ENCODE data around the gene NTSR1.

NTSR1 gene

DNA sequence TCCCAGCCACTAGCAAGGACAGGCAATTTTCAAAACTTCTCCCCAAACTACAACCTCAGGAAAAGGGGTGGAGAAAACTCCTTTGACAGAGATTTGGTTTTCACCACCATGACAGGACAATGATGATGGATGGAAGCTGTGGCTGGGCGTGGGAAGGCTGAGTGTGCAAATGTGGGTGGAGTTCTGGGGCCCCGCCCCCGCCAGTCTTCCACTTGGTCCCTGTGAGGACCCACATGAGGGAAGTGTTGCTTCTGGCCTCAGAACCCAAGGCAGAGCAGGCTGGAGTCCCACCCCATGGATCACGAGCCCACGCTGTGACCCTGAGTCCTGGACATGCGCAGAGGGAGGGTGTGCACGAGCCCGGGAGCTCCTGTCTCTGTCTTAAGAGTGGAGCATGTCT, 66.1 kb downstream of the NTSR1 start:
- H3K27me3 Mint-ChIP-seq = no peaks in the 10 kb centered on the region
- peaks cover 75% of the 10 kb centered on the region for H3K4me1 Mint-ChIP-seq
- DNase-seq (no peak), ATAC-seq (no peak)
- H3K9me3 Mint-ChIP-seq = no peaks in the 10 kb centered on the region
- H3K27ac Mint-ChIP-seq = peak overlapping the region in 1 of 2 donors; percentile 70
- peak overlapping the region in 1 of 2 donors; percentile 8 for H3K4me3 Mint-ChIP-seq

GRCh38 chr20:62775206-62775605, 66.6 kb downstream of the NTSR1 start:
- DNase-seq (no peak), ATAC-seq (no peak)
- H3K9me3 Mint-ChIP-seq = no peaks in the 10 kb centered on the region
- peak overlapping the region in 1 of 2 donors; percentile 19 for H3K27ac Mint-ChIP-seq
- peaks cover 75% of the 10 kb centered on the region for H3K4me1 Mint-ChIP-seq
- H3K4me3 Mint-ChIP-seq = no peak overlapping the region
- H3K27me3 Mint-ChIP-seq = no peaks in the 10 kb centered on the region

- no peak for ATAC-seq
- Mint-ChIP-seq H3K4me1 (peaks cover 71% of the 10 kb centered on the region), H3K4me3 (peak overlapping the region; percentile 77 to 82), H3K27me3 (no peaks in the 10 kb centered on the region), H3K9me3 (no peaks in the 10 kb centered on the region), H3K27ac (peak overlapping the region; percentile 96 to 98)
- no peak for DNase-seq
These were observed 67.5 kb downstream of the NTSR1 start for GRCh38 chr20:62776035-62776691.

GRCh38 chr20:62776692-62777527, 68.3 kb downstream of the NTSR1 start:
- Mint-ChIP-seq H3K9me3 (no peaks in the 10 kb centered on the region), H3K27ac (peak overlapping the region; percentile 98), H3K4me1 (peaks cover 65% of the 10 kb centered on the region), H3K4me3 (peak overlapping the region; percentile 77 to 82), H3K27me3 (no peaks in the 10 kb centered on the region)
- ATAC-seq (peak; percentile 93), DNase-seq (peak; percentile 40 to 67)

- no peaks in the 10 kb centered on the region for H3K27me3 Mint-ChIP-seq
- peak overlapping the region; percentile 77 to 82 for H3K4me3 Mint-ChIP-seq
- DNase-seq = no peak
These were observed 68.8 kb downstream of the NTSR1 start for GRCh38 chr20:62777528-62777830.

DNA sequence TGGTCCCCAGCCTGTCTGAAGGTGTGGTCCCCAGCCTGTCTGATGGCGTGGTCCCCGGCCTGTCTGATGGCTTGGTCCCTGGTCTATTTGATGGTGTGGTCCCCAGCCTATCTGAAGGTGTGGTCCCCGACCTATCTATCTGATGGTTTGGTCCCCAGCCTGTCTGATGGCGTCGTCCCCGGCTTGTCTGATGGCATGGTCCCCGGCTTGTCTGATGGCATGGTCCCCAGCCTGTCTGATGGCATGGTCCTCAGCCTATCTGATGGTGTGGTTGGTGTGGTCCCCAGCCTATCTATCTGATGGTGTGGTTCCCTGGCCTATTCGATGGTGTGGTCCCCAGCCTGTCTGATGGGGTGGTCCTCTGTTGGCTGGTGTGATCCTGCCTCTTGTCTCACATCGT, 69.4 kb downstream of the NTSR1 start:
- Mint-ChIP-seq H3K27ac (no peak overlapping the region), H3K4me3 (no peak overlapping the region), H3K4me1 (peaks cover 53% of the 10 kb centered on the region), H3K9me3 (no peaks in the 10 kb centered on the region), H3K27me3 (no peaks in the 10 kb centered on the region)
- no peak for ATAC-seq
- DNase-seq = no peak

More at GRCh38 chr20:62777528-62777830, 68.8 kb downstream of the NTSR1 start:
- Mint-ChIP-seq H3K27ac (peak overlapping the region; percentile 98), H3K9me3 (no peaks in the 10 kb centered on the region), H3K4me1 (peaks cover 59% of the 10 kb centered on the region)
- no peak for ATAC-seq

GRCh38 chr20:62778601-62779416, 70.2 kb downstream of the NTSR1 start:
- no peak overlapping the region for H3K4me3 Mint-ChIP-seq

GRCh38 chr20:62779417-62779685, 70.7 kb downstream of the NTSR1 start:
- H3K27ac Mint-ChIP-seq = no peak overlapping the region
- ATAC-seq (no peak), DNase-seq (no peak)
- H3K27me3 Mint-ChIP-seq = no peaks in the 10 kb centered on the region
- H3K4me1 Mint-ChIP-seq = peaks cover 40% of the 10 kb centered on the region
- H3K4me3 Mint-ChIP-seq = no peak overlapping the region
- H3K9me3 Mint-ChIP-seq = no peaks in the 10 kb centered on the region

More at GRCh38 chr20:62778601-62779416, 70.2 kb downstream of the NTSR1 start:
- DNase-seq (no peak), ATAC-seq (no peak)
- H3K4me1 Mint-ChIP-seq = peaks cover 46% of the 10 kb centered on the region
- peak overlapping the region in 1 of 2 donors; percentile 63 for H3K27ac Mint-ChIP-seq
- H3K27me3 Mint-ChIP-seq = no peaks in the 10 kb centered on the region
- no peaks in the 10 kb centered on the region for H3K9me3 Mint-ChIP-seq

GRCh38 chr20:62780204-62780603, 71.6 kb downstream of the NTSR1 start:
- no peak for DNase-seq
- ATAC-seq = no peak
- H3K4me1 Mint-ChIP-seq = peaks cover 32% of the 10 kb centered on the region
- no peak overlapping the region for H3K4me3 Mint-ChIP-seq
- H3K27ac Mint-ChIP-seq = no peak overlapping the region
- no peaks in the 10 kb centered on the region for H3K9me3 Mint-ChIP-seq
- H3K27me3 Mint-ChIP-seq = no peaks in the 10 kb centered on the region

- no peak for DNase-seq
- H3K27ac Mint-ChIP-seq = no peak overlapping the region
- no peaks in the 10 kb centered on the region for H3K9me3 Mint-ChIP-seq
These were observed 72.1 kb downstream of the NTSR1 start for GRCh38 chr20:62780696-62781095.

DNA sequence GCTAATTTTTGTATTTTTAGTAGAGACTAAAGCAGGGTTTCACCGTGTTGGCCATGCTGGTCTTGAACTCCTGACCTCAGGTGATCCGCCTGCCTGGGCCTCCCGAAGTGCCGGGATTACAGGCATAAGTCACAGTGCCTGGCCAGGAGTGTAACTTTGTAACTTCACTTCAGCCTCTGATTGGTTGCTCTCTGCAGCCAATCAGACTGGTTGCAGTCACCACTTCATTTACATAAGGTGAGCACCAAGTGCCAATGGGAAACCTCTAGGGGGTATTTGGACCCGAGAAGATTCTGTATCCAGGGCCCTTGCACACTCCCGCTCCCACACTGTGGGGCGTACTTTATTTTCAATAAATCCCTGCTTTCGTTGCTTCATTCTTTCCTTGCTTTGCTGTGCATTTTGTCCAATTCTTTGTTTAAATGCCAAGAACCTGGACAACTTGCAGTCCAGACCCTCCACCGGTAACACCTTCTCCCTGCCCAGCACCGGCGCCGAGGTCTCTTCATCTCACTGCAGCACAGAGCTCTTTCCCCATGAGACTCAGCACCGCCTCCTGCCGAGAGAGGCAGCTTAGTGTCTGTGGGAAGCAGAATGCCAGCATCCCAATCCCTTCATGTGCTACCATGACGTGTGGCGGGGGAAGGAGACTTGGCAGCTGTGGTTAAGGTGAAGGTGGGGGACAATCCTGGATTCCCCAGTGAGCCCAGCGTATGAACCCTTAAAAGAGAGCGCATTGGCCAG, 73.7 kb downstream of the NTSR1 start:
- H3K9me3 Mint-ChIP-seq = no peaks in the 10 kb centered on the region
- peaks cover 15% of the 10 kb centered on the region for H3K4me1 Mint-ChIP-seq
- ATAC-seq (no peak), DNase-seq (no peak)
- no peaks in the 10 kb centered on the region for H3K27me3 Mint-ChIP-seq
- no peak overlapping the region for H3K4me3 Mint-ChIP-seq
- H3K27ac Mint-ChIP-seq = no peak overlapping the region

More at GRCh38 chr20:62780696-62781095, 72.1 kb downstream of the NTSR1 start:
- Mint-ChIP-seq H3K4me3 (no peak overlapping the region), H3K27me3 (no peaks in the 10 kb centered on the region), H3K4me1 (peaks cover 27% of the 10 kb centered on the region)
- no peak for ATAC-seq

- H3K27me3 Mint-ChIP-seq = no peaks in the 10 kb centered on the region
- no peak overlapping the region for H3K27ac Mint-ChIP-seq
- peaks cover 17% of the 10 kb centered on the region for H3K4me1 Mint-ChIP-seq
- H3K9me3 Mint-ChIP-seq = no peaks in the 10 kb centered on the region
- no peak for DNase-seq
- H3K4me3 Mint-ChIP-seq = no peak overlapping the region
- ATAC-seq = no peak
These were observed 74.2 kb downstream of the NTSR1 start for GRCh38 chr20:62782893-62783278.

DNA sequence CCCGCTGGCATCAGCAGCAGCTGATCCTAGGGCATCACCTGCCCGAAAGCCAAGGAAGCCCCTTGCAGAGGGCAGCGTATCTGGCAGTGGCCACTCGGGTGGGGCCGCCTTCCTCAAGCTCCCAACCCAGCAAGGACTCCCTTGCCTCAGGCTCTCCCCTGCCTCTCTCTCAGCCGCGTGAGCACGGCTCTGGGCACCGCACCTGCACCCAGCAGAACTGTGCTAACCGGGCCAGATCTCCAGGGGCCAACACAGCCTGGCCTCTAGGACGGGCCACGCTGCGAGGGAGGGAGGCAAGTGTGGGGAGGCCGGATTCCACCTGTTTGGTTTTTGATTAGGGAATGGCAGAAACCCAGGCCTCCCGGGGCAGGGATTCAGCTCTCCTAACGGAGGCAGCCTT, 75.9 kb downstream of the NTSR1 start:
- H3K27ac Mint-ChIP-seq = peak overlapping the region in 1 of 2 donors; percentile 82
- no peaks in the 10 kb centered on the region for H3K27me3 Mint-ChIP-seq
- no peaks in the 10 kb centered on the region for H3K9me3 Mint-ChIP-seq
- H3K4me1 Mint-ChIP-seq = peaks cover 14% of the 10 kb centered on the region
- no peak overlapping the region for H3K4me3 Mint-ChIP-seq
- ATAC-seq = no peak
- DNase-seq = no peak

DNA sequence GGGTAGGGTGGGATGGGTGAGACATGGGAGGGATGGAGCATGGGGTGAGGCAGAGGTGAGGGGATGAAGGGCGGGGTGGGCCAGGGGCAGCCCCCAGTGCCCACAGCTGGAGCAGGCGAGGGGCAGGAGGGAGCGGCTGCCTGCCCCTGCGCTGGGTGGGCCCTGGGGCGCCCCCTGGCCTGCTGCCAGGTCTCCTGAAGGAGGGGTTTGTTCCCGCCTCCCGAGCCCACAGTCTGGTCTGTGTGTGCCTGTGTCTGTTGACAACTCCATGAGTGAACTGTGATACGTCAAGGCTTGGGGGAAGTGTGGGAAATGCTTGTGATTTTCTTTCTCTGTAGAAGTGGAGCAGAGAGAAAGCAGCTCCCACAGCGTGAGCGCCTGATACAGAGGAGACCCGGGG, 76.8 kb downstream of the NTSR1 start:
- DNase-seq (no peak), ATAC-seq (peak; percentile 69)
- Mint-ChIP-seq H3K27me3 (no peaks in the 10 kb centered on the region), H3K27ac (peak overlapping the region in 1 of 2 donors; percentile 54), H3K9me3 (no peaks in the 10 kb centered on the region), H3K4me1 (peaks cover 14% of the 10 kb centered on the region), H3K4me3 (no peak overlapping the region)

- ATAC-seq = no peak
- Mint-ChIP-seq H3K27ac (no peak overlapping the region), H3K4me1 (peaks cover 17% of the 10 kb centered on the region)
These were observed 77.5 kb downstream of the NTSR1 start for GRCh38 chr20:62786157-62786556.

More at GRCh38 chr20:62786157-62786556, 77.5 kb downstream of the NTSR1 start:
- Mint-ChIP-seq H3K4me3 (no peak overlapping the region), H3K9me3 (no peaks in the 10 kb centered on the region), H3K27me3 (no peaks in the 10 kb centered on the region)
- no peak for DNase-seq
